HL-60 (cell line): ENCODE measurements around the gene CAPZA1.

Source experiments
- DNase-seq, 2 experiments: peaks; one replicate each; pipeline ENCODE4 v3.0.0-alpha.2; 2010 to 2020; ENCODE audit warnings: low read depth in 1 of 2, low spot score in 1 of 2
- H3K27ac ChIP-seq: fragments of 250-450 bp; sonication (Bioruptor Pico); replicated peaks from 2 replicates; pipeline ENCODE4 v1.5.1; 2020; ENCODE audit warnings: mild to moderate bottlenecking, moderate library complexity
- H3K27me3 ChIP-seq: fragments of 250-450 bp; sonication (Bioruptor Pico); 2 replicates; pipeline ENCODE4 v1.5.1; 2021; ENCODE audit warnings: mild to moderate bottlenecking, moderate library complexity; ENCODE audit not compliant: insufficient read depth, poor library complexity, severe bottlenecking
- H3K4me3 ChIP-seq: replicated peaks from 2 replicates; pipeline ENCODE4 v1.5.1; 2011; ENCODE audit warnings: mild to moderate bottlenecking, control low read depth, low read length; ENCODE audit not compliant: insufficient read depth
- GABPA ChIP-seq: IDR thresholded peaks from 2 replicates; pipeline ENCODE4 v1.6.1; 2012; ENCODE audit warnings: low read depth
- POLR2AphosphoS5 ChIP-seq: IDR thresholded peaks from 2 replicates; pipeline ENCODE4 v1.6.1; 2012; ENCODE audit warnings: low read depth
- SPI1 ChIP-seq: IDR thresholded peaks from 2 replicates; pipeline ENCODE4 v1.6.1; 2012; ENCODE audit warnings: low read depth, mild to moderate bottlenecking, borderline replicate concordance
- TF ChIP-seq, protein P1 (sequence below): IDR thresholded peaks from one replicate; pipeline ENCODE4 v1.5.1; 2011; ENCODE audit warnings: low read length, control low read depth, inconsistent platforms; ENCODE audit not compliant: insufficient read depth
- TF ChIP-seq, protein P2 (sequence below): IDR thresholded peaks from 2 replicates; pipeline ENCODE4 v1.6.1; 2012; ENCODE audit warnings: low read depth; ENCODE audit not compliant: insufficient replicate concordance

Gene CAPZA1

DNA sequence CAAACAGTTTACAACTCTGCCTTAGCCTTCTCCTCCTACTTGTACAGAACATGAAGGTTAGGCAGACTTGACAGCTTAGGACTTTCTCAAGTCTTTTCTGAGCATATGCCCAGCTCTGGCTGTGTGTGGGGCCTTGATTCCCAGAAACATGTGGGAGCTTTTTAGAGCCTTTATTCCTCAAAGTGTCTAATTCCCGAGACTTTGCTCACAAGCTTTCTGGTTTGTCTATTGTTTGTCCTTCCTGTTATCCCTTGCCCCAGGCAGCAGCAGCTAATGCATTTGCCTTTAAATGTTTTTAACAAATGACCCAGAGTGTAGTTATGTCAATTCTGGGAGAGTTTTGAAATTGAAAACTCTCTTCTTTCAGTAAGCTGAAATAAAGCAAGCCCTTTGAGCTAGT lies 29.9 kb upstream of the CAPZA1 start:
- H3K27ac ChIP-seq: no peak overlapping the region
- H3K27me3 ChIP-seq: no peaks in the 10 kb centered on the region
- no peak for DNase-seq
- no peak for TF ChIP-seq POLR2AphosphoS5
- TF ChIP-seq, protein P1, sequence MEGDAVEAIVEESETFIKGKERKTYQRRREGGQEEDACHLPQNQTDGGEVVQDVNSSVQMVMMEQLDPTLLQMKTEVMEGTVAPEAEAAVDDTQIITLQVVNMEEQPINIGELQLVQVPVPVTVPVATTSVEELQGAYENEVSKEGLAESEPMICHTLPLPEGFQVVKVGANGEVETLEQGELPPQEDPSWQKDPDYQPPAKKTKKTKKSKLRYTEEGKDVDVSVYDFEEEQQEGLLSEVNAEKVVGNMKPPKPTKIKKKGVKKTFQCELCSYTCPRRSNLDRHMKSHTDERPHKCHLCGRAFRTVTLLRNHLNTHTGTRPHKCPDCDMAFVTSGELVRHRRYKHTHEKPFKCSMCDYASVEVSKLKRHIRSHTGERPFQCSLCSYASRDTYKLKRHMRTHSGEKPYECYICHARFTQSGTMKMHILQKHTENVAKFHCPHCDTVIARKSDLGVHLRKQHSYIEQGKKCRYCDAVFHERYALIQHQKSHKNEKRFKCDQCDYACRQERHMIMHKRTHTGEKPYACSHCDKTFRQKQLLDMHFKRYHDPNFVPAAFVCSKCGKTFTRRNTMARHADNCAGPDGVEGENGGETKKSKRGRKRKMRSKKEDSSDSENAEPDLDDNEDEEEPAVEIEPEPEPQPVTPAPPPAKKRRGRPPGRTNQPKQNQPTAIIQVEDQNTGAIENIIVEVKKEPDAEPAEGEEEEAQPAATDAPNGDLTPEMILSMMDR: no peak
- no peak for TF ChIP-seq GABPA
- TF ChIP-seq, protein P2, sequence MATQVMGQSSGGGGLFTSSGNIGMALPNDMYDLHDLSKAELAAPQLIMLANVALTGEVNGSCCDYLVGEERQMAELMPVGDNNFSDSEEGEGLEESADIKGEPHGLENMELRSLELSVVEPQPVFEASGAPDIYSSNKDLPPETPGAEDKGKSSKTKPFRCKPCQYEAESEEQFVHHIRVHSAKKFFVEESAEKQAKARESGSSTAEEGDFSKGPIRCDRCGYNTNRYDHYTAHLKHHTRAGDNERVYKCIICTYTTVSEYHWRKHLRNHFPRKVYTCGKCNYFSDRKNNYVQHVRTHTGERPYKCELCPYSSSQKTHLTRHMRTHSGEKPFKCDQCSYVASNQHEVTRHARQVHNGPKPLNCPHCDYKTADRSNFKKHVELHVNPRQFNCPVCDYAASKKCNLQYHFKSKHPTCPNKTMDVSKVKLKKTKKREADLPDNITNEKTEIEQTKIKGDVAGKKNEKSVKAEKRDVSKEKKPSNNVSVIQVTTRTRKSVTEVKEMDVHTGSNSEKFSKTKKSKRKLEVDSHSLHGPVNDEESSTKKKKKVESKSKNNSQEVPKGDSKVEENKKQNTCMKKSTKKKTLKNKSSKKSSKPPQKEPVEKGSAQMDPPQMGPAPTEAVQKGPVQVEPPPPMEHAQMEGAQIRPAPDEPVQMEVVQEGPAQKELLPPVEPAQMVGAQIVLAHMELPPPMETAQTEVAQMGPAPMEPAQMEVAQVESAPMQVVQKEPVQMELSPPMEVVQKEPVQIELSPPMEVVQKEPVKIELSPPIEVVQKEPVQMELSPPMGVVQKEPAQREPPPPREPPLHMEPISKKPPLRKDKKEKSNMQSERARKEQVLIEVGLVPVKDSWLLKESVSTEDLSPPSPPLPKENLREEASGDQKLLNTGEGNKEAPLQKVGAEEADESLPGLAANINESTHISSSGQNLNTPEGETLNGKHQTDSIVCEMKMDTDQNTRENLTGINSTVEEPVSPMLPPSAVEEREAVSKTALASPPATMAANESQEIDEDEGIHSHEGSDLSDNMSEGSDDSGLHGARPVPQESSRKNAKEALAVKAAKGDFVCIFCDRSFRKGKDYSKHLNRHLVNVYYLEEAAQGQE: no peak
- TF ChIP-seq SPI1: no peak
- no peak overlapping the region for H3K4me3 ChIP-seq

DNA sequence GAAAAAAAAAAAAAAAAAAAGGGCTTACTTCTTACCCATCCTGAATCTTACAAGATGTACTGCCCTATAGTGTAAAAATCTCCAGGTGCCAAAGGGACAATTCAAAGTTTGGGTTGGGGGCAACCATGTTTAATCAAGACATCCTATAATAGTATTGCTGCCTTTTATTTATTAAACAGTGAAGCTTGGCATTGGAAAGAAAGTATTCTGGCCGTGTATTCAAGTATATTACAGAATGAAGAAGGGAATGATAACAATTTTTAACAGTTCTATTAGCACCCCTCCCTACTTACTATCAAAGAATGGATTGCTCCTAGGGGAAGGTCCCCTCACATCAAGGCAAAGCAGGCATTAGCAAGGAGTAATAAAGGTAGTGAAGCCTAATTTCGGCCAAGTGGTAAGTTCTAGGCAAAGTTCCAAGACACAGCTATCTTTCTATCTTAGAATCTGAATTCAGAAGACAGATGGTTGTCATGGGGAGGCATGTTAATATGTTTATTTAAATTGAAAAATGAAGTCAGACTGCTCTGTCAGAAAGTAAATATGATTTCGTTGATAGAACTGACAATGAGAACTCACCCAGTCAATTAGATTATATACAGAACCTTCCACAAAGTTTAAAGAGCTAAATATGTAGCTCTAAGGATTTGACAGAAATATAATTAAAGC lies 25.3 kb upstream of the CAPZA1 start:
- no peak overlapping the region for H3K4me3 ChIP-seq
- DNase-seq: no peak
- no peaks in the 10 kb centered on the region for H3K27me3 ChIP-seq
- H3K27ac ChIP-seq: no peak overlapping the region
- TF ChIP-seq GABPA (no peak), POLR2AphosphoS5 (no peak), SPI1 (no peak)
- TF ChIP-seq, protein P1: no peak
- TF ChIP-seq, protein P2: no peak

DNA sequence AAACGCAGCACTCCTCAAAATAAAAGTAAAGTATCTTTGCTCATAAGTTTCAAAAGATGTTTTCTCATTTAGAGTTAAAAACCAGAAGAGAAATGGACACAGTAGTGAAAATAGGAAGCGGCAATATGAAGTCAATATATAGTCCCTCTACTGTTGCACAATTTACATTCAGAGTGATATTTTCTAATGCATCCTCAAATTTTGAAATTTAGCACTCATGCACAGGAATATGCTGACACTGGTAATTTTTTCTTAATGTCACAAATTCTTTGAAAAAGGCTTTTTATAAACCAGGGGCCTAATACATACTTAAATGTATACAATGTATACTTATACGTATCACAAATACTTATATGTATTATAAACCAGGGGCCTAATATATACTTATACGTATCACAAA lies 20.2 kb upstream of the CAPZA1 start:
- peak in 1 of 2 experiments; percentile 27 for DNase-seq
- TF ChIP-seq POLR2AphosphoS5 (no peak), GABPA (no peak), SPI1 (no peak)
- TF ChIP-seq, protein P1: no peak
- TF ChIP-seq, protein P2: no peak
- Histone ChIP-seq H3K27me3 (no peaks in the 10 kb centered on the region), H3K4me3 (no peak overlapping the region), H3K27ac (no peak overlapping the region)
